HCT116 (cell line): ENCODE measurements around the gene DTYMK. TPM values are rescaled to one million over a fixed set of nuclear protein-coding genes. Genes with fewer than 3 reads are reported as not detected.

Experiments used
- ATAC-seq: fragments of 200-7000 bp; cut with Tn5 transposase; 2 replicates; pipeline ENCODE4 v1.9.1; 2020; ENCODE audit warnings: mild to moderate bottlenecking, moderate library complexity
- BruUV-seq: library from RNA; stranded (reverse); fragments of 400-500 nt; replicated peaks from 2 replicates; lab custom pipeline; 2021; lab: Mats Ljungman, UMichigan
- CTCF ChIA-PET: fragments of 300-600 bp; sonication (Branson Sonifier 250); formaldehyde crosslinking; loops from one replicate; lab custom pipeline; 2021; ENCODE audit warnings: antibody characterized with exemption; lab: Charles Lee
- POLR2A ChIA-PET: fragments of 300-600, 350-600 bp; sonication (Branson Sonifier 250); formaldehyde crosslinking; loops from one replicate; lab custom pipeline; 2021; ENCODE audit warnings: antibody characterized with exemption; lab: Charles Lee
- RAD21 ChIA-PET, 2 experiments: fragments of 300-600 bp; sonication (Branson Sonifier 250); formaldehyde crosslinking; loops; one replicate each; lab custom pipeline; 2023; ENCODE audit warnings: low total read pairs in 2 of 2; ENCODE audit not compliant: uncharacterized antibody in 2 of 2, unreplicated experiment in 2 of 2, low non-redundant PET in 1 of 2; lab: Charles Lee
- DNase-seq: peaks from one replicate; pipeline ENCODE4 v3.0.0-alpha.2; 2010; ENCODE audit warnings: low read depth, low spot score
- H2AFZ ChIP-seq: fragments of 200-600 bp; shearing (Covaris generic), sonication (generic); 2 replicates; pipeline ENCODE4 v1.6.1; 2017; ENCODE audit warnings: low read depth, mixed run types, mixed read lengths, antibody characterized with exemption, low read length; ENCODE audit not compliant: poor library complexity, severe bottlenecking
- H3K27ac ChIP-seq: 2 replicates; pipeline ENCODE4 v1.5.1; 2012; ENCODE audit warnings: low read depth, low read length
- H3K27me3 ChIP-seq: fragments of 200-600 bp; sonication (generic); 2 replicates; pipeline ENCODE4 v1.6.1; 2016; ENCODE audit warnings: mixed run types, low read length, mixed read lengths; ENCODE audit not compliant: insufficient read depth
- H3K36me3 ChIP-seq, 2 experiments: fragments of 200-500 bp in 1 of 2; fragments of 200-600 bp in 1 of 2; sonication (Bioruptor generic) in 1 of 2; sonication (generic) in 1 of 2; 2 replicates each; pipeline versions ENCODE4 v1.5.1 to v1.6.1; 2014 to 2016; ENCODE audit warnings: low read length in 2 of 2, inconsistent platforms in 1 of 2, mixed read lengths in 1 of 2, mixed run types in 1 of 2; ENCODE audit not compliant: insufficient read depth in 2 of 2, control insufficient read depth in 1 of 2
- H3K4me1 ChIP-seq, 2 experiments: fragments of 200-600 bp in 1 of 2; sonication (generic) in 1 of 2; 2 replicates each; pipeline versions ENCODE4 v1.5.1 to v1.6.1; 2012 to 2017; ENCODE audit warnings: low read length in 2 of 2, inconsistent platforms in 1 of 2, mild to moderate bottlenecking in 1 of 2, mixed read lengths in 1 of 2, mixed run types in 1 of 2, moderate library complexity in 1 of 2; ENCODE audit not compliant: insufficient read depth in 2 of 2, control insufficient read depth in 1 of 2
- H3K4me2 ChIP-seq: fragments of 200-600 bp; sonication (generic); 2 replicates; pipeline ENCODE4 v1.6.1; 2017; ENCODE audit warnings: mixed run types, low read length, mixed read lengths
- H3K4me3 ChIP-seq, 2 experiments: fragments of 200-600 bp in 1 of 2; sonication (generic) in 1 of 2; replicated peaks in 1 of 2; 2 replicates each; pipeline ENCODE4 v1.5.1; 2011 to 2016; ENCODE audit warnings: low read length in 2 of 2, control low read depth in 1 of 2, low read depth in 1 of 2, mild to moderate bottlenecking in 1 of 2, mixed read lengths in 1 of 2, mixed run types in 1 of 2
- H3K79me2 ChIP-seq: fragments of 200-600 bp; sonication (generic); 2 replicates; pipeline ENCODE4 v1.6.1; 2017; ENCODE audit warnings: mild to moderate bottlenecking, mixed run types, low read length, moderate library complexity, mixed read lengths; ENCODE audit not compliant: insufficient read depth
- H3K9ac ChIP-seq: fragments of 200-600 bp; sonication (generic); 2 replicates; pipeline ENCODE4 v1.6.1; 2016; ENCODE audit warnings: low read length, mixed read lengths
- H3K9me2 ChIP-seq: fragments of 200-600 bp; sonication (generic), shearing (Covaris generic); 2 replicates; pipeline ENCODE4 v1.6.1; 2017; ENCODE audit warnings: mixed run types, mild to moderate bottlenecking, moderate library complexity; ENCODE audit not compliant: insufficient read depth
- H3K9me3 ChIP-seq, 2 experiments: fragments of 200-500 bp in 1 of 2; fragments of 200-600 bp in 1 of 2; sonication (Bioruptor generic) in 1 of 2; sonication (generic) in 1 of 2; 2 replicates each; pipeline ENCODE4 v1.6.1; 2014 to 2017; ENCODE audit warnings: low read length in 2 of 2, mixed read lengths in 2 of 2, inconsistent platforms in 1 of 2, low read depth in 1 of 2, mild to moderate bottlenecking in 1 of 2, mixed run types in 1 of 2, moderate library complexity in 1 of 2; ENCODE audit not compliant: control insufficient read depth in 1 of 2, insufficient read depth in 1 of 2
- H4K20me1 ChIP-seq: fragments of 200-600 bp; sonication (generic), shearing (Covaris generic); 2 replicates; pipeline ENCODE4 v1.6.1; 2017; ENCODE audit warnings: mixed run types, mild to moderate bottlenecking, moderate library complexity; ENCODE audit not compliant: insufficient read depth
- CEBPB ChIP-seq: IDR thresholded peaks from 2 replicates; pipeline ENCODE4 v1.6.1; 2012; ENCODE audit warnings: low read depth
- CTCF ChIP-seq, 3 experiments: fragments of 200-600 bp in 1 of 3; sonication (generic) in 1 of 3; IDR thresholded peaks in 2 of 3; conservative IDR thresholded peaks in 1 of 3; 2 replicates each; pipeline ENCODE4 v1.5.1; 2012 to 2017; ENCODE audit warnings: low read depth in 2 of 3, low read length in 2 of 3, antibody characterized with exemption in 1 of 3, borderline replicate concordance in 1 of 3, control low read depth in 1 of 3, mild to moderate bottlenecking in 1 of 3, mixed read lengths in 1 of 3, mixed run types in 1 of 3, moderate library complexity in 1 of 3; ENCODE audit not compliant: insufficient read depth in 1 of 3
- FOSL1 ChIP-seq: IDR thresholded peaks from 2 replicates; pipeline ENCODE4 v1.6.1; 2012; ENCODE audit warnings: low read depth
- MAX ChIP-seq: IDR thresholded peaks from 2 replicates; pipeline ENCODE4 v1.6.1; 2012
- POLR2A ChIP-seq: IDR thresholded peaks from 2 replicates; pipeline ENCODE4 v1.7.0; 2011; ENCODE audit warnings: borderline replicate concordance; ENCODE audit not compliant: insufficient read depth, insufficient read length; ENCODE audit errors: extremely low read depth
- POLR2AphosphoS5 ChIP-seq: IDR thresholded peaks from 2 replicates; pipeline ENCODE4 v1.6.1; 2011; ENCODE audit warnings: mild to moderate bottlenecking, low read depth, low read length, moderate library complexity
- RAD21 ChIP-seq: IDR thresholded peaks from 2 replicates; pipeline ENCODE4 v1.6.1; 2012; ENCODE audit warnings: low read depth, mild to moderate bottlenecking
- SIN3A ChIP-seq: IDR thresholded peaks from 2 replicates; pipeline ENCODE4 v1.6.1; 2012; ENCODE audit warnings: low read depth
- SP1 ChIP-seq: IDR thresholded peaks from 2 replicates; pipeline ENCODE4 v1.6.1; 2012; ENCODE audit warnings: low read depth
- SRF ChIP-seq: IDR thresholded peaks from 2 replicates; pipeline ENCODE4 v1.6.1; 2012; ENCODE audit warnings: low read depth
- TCF7L2 ChIP-seq: IDR thresholded peaks from 2 replicates; pipeline ENCODE4 v1.7.0; 2011; ENCODE audit warnings: borderline replicate concordance, inconsistent platforms; ENCODE audit not compliant: insufficient read depth, insufficient read length; ENCODE audit errors: extremely low read depth
- ZFX ChIP-seq: fragments of 450-650 bp; IDR thresholded peaks from 2 replicates; pipeline ENCODE4 v1.6.1; 2017
- intact Hi-C: fragments of 100-400 bp; cut with micrococcal nuclease; formaldehyde crosslinking; loops from 2 replicates; pipeline ENCODE4 v1.10.0; 2022
- total RNA-seq: library from RNA; stranded (reverse); gene quantifications from one replicate; pipeline ENCODE4 v1.2.1, GENCODE V29; 2021; ENCODE audit not compliant: unreplicated experiment

The DTYMK gene
- total RNA-seq, 1 experiment from 2014 or later = 83.3 TPM

- TF ChIP-seq CEBPB (no peak), ZFX (peak; percentile 81; the same call in 1 of the 2 replicates), MAX (peak; percentile 62), POLR2A (peak; percentile 85), POLR2AphosphoS5 (peak; percentile 95), SIN3A (0 out of 2 replicates have a peak, but pooled peaks have one; percentile 18), FOSL1 (no peak)
- Histone ChIP-seq H3K36me3 (no peaks in the 10 kb centered on the region), H4K20me1 (no peaks in the 10 kb centered on the region), H3K4me2 (peak within 1 kb of the TSS; percentile 85), H3K9me2 (no peaks in the 10 kb centered on the region), H3K4me1 (peaks cover 13 to 26% of the 10 kb centered on the region in 2 experiments; a peak in 2 of 4 replicates), H3K27me3 (no peaks in the 10 kb centered on the region), H3K9ac (peak within 1 kb of the TSS; percentile 88), H3K79me2 (no peaks in the 10 kb centered on the region; the same call in 1 of the 2 replicates), H3K27ac (peak within 1 kb of the TSS; percentile 99), H2AFZ (no peak within 1 kb of the TSS), H3K4me3 (peak within 1 kb of the TSS; percentile 74 to 85), H3K9me3 (peaks cover 0 to 3% of the 10 kb centered on the region in 2 experiments; a peak in 1 of 4 replicates)
- BruUV-seq = no TSS peak
- ATAC-seq = peak; percentile 90
- intact Hi-C loops = loop anchor here (2.0 to 5.0 kb wide), 4 partner anchors 34 to 187 kb away; partner anchors contain the start of gene DTYMK
- RAD21 ChIA-PET = interaction anchor here in 1 of 2 experiments (0.9 kb wide), 1 partner anchor 34 kb away, joined by 6 read pairs; no protein-coding TSS in a partner anchor
- DNase-seq = peak; percentile 47
- POLR2A ChIA-PET = interaction anchor here (0.5 to 1.7 kb wide), 3 partner anchors 25 to 87 kb away, joined by 3 to 5 read pairs (median 5); partner anchors contain the start of gene ING5
- CTCF ChIA-PET = interaction anchor here (1.3 kb wide), 2 partner anchors 33 to 142 kb away, joined by 4 to 5 read pairs; partner anchors contain the start of gene ING5
These were observed 48.0 kb upstream of the DTYMK start, which contains the start of gene D2HGDH for GRCh38 chr2:241734467-241735208. D2HGDH (plus strand) TSS chr2:241734630; CDS start chr2:241735225, 595 bp downstream.

DNA sequence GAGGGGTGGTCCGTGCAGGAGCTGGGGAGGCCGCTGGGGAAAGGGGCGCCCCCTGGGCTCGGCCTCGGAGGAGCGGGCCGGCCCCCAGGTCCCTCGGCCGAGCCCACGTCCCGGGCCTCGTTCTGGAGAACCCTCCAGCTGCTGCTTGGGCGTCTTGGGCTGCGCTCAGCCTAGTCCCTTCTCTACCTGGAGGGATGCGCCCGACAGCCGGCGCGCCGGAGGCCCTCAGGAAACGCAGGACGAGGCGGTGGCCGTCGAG, 47.5 kb upstream of the DTYMK start:
- H3K9me3 ChIP-seq = peaks cover 0 to 3% of the 10 kb centered on the region in 2 experiments; a peak in 1 of 4 replicates
- peak overlapping the region; percentile 53 for H3K27ac ChIP-seq
- H3K79me2 ChIP-seq = no peaks in the 10 kb centered on the region; the same call in 1 of the 2 replicates
- BruUV-seq = TSS peak; percentile 49
- intact Hi-C loops = loop anchor here (2.0 to 5.0 kb wide), 4 partner anchors 33 to 187 kb away; partner anchors contain the start of gene DTYMK
- no peaks in the 10 kb centered on the region for H3K27me3 ChIP-seq
- H3K4me3 ChIP-seq = peak overlapping the region; percentile 42 to 85
- ATAC-seq (peak; percentile 39), DNase-seq (no peak)
- POLR2A ChIA-PET = interaction anchor here (0.5 to 1.7 kb wide), 3 partner anchors 24 to 86 kb away, joined by 3 to 5 read pairs (median 5); partner anchors contain the start of gene ING5
- no peak overlapping the region for H2AFZ ChIP-seq
- RAD21 ChIA-PET = interaction anchor here in 1 of 2 experiments (0.9 kb wide), 1 partner anchor 34 kb away, joined by 6 read pairs; no protein-coding TSS in a partner anchor
- no peaks in the 10 kb centered on the region for H3K9me2 ChIP-seq
- CTCF ChIA-PET = interaction anchor here (1.3 kb wide), 2 partner anchors 32 to 143 kb away, joined by 4 to 5 read pairs; partner anchors contain the start of gene ING5
- peak overlapping the region; percentile 88 for H3K9ac ChIP-seq
- H4K20me1 ChIP-seq = no peaks in the 10 kb centered on the region
- H3K4me1 ChIP-seq = peaks cover 13 to 22% of the 10 kb centered on the region in 2 experiments; a peak in 2 of 4 replicates
- no peaks in the 10 kb centered on the region for H3K36me3 ChIP-seq
- H3K4me2 ChIP-seq = peak overlapping the region; percentile 85
- TF ChIP-seq RAD21 = no peak
- no peak for TF ChIP-seq SP1
- TF ChIP-seq TCF7L2 = no peak
- TF ChIP-seq CTCF (IDR thresholded peaks at IDR 0.05 in 2 of 3, conservative IDR thresholded peaks at IDR 0.05 in 1 of 3; ENCODE audit: borderline replicate concordance in 1 of 3, insufficient read depth in 1 of 3, low read depth in 2 of 3, low read length in 2 of 3) = no peak
- no peak for TF ChIP-seq SRF
- no peak for TF ChIP-seq MAX
